GM21737 (cell line): ENCODE measurements around the gene RANBP10.

Experiments
- ATAC-seq: cut with Tn5 transposase; IDR thresholded peaks from one replicate; pipeline ENCODE4 v1.9.1; 2021; ENCODE audit warnings: mild to moderate bottlenecking, moderate library complexity; ENCODE audit not compliant: unreplicated experiment

Gene RANBP10

DNA sequence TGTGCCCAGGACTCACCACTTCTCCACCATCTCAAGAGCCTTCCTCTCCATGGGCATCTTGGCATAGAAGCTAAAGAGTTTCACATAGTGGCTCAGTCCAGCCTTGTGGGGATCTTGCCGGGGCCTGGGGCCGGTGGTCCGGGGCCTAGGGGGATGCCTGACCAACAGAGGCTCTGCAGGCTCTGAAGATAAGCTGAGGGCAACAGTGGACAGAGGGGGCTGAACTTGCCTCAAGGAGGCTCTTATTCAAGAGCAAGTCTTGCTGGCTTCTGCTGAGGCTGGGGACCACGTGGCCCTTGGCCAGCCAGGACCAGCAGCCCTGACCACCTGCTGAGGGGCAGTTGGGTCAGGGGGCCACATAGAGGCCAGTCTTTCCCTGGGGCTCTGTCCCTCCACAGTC, 22.3 kb upstream of the RANBP10 start:
- ATAC-seq = no peak

DNA sequence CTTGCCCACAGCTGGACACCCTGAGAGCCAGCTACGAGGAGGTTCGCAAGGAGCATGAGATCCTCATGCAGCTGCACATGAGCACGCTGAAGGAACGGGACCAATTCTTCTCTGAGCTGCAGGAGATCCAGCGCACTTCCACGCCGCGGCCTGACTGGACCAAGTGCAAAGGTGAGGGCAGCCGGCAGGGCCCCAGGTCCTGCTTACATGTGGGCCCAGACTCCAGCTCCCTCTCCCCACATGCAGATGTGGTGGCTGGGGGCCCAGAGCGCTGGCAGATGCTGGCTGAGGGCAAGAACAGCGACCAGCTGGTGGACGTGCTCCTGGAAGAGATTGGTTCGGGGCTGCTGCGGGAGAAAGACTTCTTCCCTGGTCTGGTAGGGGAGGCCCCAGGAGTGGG, 19.5 kb upstream of the RANBP10 start:
- no peak for ATAC-seq

DNA sequence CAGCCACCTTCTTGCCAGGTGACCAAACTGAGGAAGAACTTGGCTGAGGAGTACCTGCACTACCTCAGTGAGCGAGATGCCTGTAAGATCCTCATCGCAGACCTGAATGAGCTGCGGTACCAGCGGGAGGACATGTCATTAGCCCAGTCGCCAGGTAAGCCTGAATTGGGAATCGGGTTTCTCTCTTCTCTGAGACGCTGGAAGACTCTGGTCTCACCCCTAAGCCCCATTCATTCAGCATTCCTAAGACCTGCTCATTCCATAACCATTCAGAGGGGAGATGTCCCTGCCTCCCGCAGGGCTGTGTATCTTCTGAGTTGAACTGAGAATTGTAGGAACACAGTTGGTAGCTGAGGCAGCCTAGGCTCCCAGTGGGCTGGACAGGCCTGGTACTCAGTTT, 18.8 kb upstream of the RANBP10 start:
- ATAC-seq = no peak

DNA sequence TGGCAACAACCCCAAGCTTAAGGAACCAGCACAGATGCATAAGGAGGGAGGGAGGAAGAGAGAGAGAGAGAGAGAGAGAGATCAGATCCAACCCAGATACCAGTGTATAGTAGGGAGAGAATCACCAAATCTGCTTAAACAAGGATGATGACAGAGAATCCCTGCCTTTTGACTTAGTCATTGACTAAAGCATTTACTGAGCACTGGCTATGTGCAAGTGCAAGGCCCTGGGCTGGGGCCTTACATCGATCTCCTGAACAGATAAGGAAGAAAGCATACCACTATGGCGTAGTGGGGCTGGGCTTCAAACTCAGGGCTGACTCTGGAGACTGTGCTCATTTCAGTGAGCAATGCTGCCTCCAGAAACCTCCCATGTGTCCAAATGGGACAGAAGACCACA, 16.2 kb upstream of the RANBP10 start:
- no peak for ATAC-seq

DNA sequence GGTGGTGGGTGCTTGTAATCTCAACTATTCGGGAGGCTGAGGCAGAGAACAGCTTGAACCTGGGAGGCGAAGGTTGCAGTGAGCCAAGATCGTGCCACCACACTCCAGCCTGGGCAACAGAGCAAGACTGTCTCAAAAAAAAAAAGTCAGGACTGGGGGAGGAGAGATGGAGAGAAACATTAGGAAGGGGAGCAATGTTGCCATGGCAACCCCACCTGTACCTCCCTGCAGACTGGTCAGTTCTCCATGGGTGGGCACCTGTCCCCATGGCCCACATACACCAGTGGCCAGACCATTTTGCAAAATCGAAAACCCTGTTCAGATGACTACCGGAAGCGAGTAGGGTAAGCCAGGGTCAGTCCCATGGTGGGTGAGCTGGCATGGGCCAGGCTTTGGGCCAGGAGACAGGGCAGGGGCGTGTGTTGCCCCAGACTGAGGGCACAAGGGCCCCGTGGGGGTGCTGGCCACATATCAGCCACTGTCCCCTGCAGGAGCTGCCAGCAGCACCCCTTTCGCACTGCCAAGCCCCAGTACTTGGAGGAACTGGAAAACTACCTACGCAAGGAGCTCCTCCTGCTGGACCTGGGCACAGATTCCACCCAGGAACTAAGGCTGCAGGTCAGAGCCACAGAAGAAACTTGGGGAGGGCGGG, 14.4 kb upstream of the RANBP10 start:
- no peak for ATAC-seq

DNA sequence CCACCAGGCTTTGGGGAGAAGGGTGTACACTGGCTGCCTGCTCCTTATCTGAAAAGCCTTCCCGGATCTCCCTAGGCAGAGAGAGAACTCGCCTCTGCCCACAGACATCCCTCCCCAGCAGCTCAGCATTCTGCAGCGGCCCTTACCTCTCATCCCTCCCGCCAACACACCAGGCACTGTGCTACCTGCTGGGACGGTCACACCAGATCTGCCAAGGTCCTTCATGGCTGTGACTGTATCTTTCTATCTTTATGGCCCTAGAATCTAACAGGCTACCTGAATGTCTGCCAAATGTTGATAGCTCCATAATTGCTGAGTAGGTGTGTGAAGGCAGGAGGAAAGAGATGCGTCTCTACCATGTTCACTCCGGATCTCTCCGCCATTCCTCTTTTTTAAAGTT, 8.2 kb upstream of the RANBP10 start:
- ATAC-seq = no peak

DNA sequence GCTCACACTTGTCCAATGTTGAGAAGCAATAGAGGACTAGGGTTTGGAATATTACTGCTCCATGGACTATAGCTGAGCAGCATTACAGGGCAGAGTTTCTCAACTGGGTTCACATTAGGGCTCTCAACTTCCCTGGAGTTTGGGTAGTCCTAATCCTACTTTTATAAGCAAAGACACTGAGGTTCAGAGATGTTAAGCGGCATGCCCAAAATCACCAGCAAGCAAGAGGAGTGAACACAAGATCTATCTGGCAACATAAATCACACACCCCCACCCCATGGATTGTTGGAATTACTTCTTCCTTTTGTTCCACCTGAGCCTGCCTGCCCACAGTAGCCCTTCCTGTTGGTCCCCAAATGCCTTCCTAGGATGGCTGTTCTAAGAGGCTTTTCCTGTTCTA, 5.5 kb upstream of the RANBP10 start:
- ATAC-seq = no peak

DNA sequence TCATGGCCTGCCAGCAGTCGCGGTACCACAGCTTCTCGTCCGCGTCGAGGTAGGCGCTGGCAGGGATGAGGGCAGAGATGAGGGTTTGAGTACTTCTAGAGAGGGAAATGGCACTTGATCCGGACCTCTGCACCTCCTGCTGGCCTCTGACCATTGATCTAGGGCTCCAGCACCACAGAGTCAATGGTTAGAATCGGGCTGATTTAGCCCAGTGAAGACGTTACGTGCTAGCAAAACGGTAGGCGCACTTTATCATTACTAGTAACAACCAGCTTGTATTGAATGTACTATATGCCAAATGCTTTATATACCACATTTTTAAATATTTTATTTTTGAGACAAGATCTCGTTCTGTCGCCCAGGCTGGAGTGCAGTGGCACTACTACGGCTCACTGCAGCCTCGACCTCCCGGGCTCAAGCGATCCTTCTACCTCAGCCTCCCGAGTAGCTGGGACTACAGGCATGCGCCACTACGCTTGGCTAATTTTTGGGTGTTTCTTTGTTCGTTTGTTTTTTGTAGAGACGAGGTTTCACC, 855 bp upstream of the RANBP10 start:
- no peak for ATAC-seq

DNA sequence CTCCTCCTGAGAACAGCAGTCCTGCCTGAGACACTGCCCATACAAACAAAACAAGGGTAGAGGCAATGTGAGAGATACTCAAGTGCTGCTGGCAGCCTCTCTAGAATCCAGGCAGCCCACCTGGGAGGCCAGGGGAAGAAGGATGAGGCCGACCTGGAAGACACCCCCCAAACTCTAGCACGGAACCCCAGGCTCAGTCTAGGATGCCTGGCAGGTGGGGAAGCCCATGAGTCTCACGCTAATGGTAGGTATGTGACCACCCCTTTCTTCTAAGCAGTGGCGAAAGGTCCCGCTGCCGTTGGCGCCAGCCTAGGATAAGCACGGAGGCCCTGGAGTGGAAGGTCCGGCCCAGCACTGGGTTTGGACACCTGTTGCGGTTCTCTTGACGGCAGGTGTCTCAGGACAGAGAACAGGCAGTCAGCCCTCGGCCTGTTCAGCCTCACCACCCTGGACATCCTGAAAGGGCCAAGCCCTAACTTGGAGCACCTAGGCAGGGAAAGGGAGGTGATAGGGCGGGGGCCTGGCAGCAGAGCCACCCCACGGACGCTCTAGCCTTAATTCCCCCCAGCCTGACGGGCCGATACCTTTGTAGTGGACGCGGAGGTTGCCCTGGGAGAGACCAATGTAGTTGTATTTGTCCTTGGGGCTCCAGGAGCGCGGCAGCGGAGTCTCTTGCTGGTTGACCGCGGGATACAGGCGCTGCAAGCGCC, 487 bp downstream of the RANBP10 start:
- no peak for ATAC-seq

DNA sequence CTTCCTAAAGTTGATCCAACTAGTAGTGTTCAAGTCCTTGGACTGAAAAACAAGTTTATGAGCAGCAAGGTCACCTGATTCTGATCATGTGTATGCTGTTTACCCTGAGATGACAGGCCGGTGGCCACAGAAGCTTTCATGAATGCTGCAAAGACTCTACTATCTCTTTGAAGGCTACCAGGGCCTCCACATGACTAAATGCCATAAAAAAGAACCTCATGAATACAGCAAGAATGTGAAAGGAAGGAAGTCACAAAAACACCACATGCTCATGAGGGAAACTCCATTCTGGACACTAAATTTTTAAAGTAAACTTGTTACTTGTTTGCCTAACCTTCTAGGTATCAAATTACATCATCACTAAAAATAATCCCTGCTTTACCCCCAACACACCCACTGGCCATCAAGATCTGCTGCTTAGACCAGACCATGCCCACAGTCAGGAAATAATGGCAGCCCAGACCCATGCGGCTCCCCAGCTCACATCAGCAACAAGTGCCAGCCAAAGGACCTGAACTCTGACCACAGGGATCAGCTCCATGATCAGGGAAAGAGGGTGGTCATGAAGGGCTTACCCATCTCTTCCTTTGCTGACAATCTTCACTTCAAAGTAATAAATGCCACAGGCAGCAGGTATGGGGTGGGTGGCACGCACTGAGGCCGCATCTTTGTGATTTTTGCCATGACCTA, 1.4 kb downstream of the RANBP10 start:
- ATAC-seq = no peak

DNA sequence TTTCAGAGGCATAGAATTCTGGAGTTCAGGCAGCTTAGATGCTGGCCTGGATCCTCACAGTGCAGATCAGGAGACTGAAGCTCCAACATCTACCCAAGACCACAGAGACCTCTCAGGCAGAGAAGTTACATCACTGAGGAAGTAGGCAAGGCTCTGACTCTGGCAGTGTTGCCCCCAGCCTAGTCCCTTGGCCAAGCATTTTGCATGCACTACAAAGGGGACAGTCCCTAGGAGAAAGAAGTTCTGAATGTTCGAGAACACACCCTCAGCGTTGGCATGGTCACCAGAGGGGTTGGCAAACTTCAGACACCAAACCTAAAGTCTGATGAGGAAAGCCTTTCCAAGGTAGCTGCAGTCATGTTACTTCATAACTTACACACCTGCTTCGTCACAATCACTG, 2.5 kb downstream of the RANBP10 start:
- no peak for ATAC-seq

DNA sequence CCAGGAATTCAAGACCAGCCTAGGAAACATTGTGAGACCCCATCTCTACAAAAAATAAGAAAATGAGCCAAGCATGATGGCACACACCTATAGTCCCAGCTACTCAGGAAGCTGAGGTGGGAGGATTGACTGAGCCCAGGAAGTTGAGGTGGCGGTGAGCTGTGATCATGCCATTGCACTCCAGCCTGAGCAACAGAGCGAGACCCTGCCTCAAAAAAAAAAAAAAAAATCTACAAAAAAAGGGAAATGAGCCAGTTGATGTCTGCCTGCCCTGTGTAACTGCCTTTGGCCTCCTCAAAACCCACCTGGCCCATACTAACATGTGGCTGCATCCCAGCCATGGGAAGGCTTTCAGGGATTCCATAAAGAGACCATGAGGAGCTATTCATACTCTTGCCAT, 4.5 kb downstream of the RANBP10 start:
- no peak for ATAC-seq

DNA sequence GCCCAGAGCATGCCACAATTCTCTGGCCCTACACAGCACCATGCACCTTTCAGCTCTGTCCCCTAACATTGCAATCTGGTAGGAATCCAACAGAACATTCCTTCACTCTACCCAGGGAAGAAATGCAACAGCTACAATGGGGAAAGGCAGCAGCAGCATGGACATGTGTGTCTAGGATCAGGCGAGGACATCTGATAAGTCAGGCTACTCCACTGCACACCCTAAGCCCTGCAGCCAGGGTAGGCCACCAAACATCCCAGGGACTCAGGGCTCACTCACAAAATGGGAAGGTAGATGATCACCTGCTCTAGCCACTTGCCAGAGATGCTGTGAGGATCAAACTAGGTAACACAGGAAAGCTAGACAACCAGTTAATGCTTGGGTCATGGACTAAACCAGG, 5.1 kb downstream of the RANBP10 start:
- ATAC-seq = no peak

DNA sequence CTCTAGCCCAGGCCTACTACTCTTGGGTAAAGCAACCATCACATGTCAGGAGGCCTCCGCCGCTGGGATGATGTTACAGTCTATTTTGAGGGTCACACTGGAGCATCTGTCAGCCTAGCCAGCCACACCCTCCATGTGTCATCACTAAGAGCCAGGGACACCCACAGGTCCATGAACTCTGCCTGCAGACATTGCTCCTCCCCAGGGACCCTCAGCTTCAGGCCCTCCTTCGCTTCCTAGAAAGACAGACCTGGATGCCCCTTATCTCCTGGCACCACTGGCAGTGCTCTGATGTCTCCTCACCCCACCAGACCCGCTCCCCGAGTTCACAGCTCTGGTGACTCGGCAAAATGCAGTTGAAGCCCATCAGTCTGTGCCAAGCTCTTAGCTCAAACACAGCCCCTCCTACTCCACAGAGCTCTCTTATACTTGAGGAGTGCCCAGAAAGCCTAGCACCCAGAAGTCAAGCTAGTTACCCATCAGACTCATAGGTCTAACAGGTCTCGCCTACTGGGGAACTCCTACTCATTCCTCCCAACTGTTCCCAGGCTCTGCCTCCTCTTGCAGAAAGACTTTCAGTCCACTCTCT, 5.9 kb downstream of the RANBP10 start:
- no peak for ATAC-seq

DNA sequence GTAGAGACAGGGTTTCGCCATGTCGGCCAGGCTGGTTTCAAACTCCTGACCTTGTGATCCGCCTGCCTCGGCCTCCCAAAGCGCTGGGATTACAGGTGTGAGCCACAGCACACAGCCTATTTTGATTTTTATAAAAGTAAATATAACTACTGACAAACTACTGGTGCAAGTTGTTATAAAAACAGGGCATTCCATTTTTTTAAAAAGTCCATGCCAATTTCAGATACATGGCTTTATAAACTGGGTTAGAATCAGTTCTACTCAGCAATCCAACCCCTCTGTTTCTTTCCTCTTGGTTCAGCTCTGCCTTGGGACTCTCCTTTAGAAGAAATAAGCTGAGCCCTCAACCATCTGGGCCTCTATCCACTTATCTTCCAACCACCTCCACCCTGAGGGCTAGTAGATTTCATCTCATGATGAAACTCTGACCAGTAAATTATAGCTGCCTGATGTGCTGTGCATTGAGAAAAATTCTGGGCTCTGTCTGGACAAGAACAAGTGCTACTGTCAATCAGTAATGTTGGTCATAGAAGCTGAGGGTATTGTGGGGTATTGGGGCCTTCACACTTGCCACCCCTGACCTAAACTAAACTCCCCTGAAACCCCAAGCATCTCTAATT, 10.2 kb downstream of the RANBP10 start:
- no peak for ATAC-seq

DNA sequence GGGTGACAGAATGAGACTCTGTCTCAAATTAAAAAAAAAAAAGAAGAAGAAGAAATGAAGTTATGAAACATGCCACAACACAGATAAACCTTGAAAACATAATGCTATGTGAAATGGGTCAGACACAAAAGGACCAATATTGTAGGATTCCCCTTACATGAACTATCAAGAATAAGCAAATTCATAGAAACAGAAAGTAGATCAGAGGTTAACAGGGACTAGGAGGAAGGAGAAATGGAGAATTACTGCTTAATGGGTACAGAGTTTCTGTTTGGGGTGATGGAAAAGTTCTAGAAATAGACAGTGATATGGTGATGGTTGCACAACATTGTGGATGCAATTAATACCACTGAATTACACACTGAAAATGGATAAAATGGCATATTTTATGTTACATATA, 16.3 kb downstream of the RANBP10 start:
- ATAC-seq = no peak

DNA sequence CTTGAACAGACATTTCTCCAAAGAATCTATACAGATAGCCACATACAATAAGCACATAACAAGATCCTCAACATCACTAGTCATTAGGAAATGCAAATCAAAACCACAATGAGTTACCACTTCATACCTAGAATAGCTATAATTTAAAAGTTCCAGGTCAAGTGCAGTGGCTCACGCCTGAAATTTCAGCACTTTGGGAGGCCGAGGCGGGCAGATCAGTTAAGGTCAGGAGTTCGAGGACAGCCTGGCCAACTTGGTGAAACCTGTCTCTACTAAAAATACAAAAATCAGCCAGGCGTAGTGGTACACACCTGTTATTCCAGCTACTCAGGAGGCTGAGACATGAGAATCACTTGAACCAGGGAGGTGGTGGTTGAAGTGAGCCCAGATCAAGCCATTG, 19.9 kb downstream of the RANBP10 start:
- ATAC-seq = no peak

DNA sequence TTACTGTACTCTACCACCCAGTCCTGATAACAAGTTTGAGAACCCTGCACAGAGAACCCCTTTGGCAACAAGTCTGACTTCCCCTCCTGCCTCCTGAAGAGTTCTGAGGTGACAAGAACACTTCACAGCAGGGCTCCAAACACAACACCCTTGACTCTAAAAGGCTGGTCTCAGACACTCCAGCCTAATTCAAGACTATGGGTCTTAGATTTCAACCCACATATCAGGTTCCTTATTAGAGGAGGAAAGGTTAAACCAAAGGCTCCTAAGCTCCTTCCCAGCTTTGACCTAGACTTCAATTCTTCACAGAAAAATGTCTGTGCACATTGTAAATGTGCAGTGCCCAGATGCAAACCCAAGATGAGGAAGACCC, 23.0 kb downstream of the RANBP10 start:
- no peak for ATAC-seq

DNA sequence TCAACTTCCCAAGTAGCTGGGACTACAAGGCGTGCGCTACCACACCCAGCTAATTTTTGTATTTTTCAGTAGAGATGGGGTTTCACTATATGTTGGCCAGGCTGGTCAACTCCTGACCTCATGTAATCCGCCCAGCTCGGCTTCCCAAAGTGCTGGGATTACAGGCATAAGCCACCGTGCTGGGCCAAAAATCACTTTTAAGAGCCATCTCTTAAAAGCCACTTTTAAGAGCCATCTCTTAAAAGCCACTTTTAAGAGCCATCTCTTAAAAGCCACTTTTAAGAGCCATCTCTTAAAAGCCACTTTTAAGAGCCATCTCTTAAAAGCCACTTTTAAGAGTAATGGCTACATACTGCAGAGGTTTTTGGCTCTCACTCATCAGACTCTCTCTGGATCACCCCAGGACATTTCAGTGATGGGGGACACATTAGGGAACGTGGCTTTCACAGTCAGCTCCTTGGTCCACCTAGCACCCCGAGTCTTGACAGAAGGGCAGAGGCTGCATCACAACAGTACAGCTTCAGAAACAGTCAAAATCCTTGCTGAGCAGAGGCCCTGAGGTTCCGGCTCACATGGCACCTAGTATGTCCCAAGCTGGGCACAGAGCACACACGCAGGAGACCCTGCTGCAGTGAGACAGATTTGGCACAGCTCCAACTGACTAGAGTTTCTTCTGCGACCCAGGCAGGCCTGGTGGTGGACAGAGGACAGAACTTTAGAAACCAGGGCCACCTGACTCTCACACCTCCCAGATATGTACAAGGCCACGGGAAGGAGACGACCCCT, 23.6 kb downstream of the RANBP10 start:
- no peak for ATAC-seq

DNA sequence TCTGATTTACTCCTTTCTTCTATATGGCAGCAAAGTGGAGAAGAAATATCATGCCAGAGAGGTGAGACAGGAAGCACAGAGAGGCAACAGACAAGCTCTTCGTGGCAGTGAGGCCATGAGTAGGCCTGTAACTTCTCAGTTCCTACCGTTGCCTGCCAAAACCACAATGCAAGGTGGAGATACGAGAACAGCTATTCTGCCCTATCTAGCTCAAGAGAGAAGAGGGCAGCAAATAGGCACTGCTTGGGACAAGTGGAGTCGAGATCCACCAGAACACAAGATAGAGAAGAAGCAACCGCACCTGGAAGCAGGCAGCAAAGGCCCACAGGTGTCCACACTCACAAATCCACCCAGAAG, 24.8 kb downstream of the RANBP10 start:
- ATAC-seq = peak; percentile 54
